HG02610 (cell line): Measurements from ENCODE around the gene MYRF.

ENCODE experiments used
- ATAC-seq: cut with Tn5 transposase; IDR thresholded peaks from one replicate; pipeline ENCODE4 v1.9.1; 2021; ENCODE audit warnings: mild to moderate bottlenecking, moderate library complexity; ENCODE audit not compliant: unreplicated experiment

MYRF gene

GRCh38 chr11:61774411-61774810 is 22.0 kb downstream of the MYRF start:
- no peak for ATAC-seq

- no peak for ATAC-seq
These were observed 22.7 kb downstream of the MYRF start for GRCh38 chr11:61775106-61775505.

- no peak for ATAC-seq
These were observed 23.4 kb downstream of the MYRF start for GRCh38 chr11:61775606-61776554.

GRCh38 chr11:61776561-61777075 is 24.2 kb downstream of the MYRF start:
- ATAC-seq, result peak; percentile 48

GRCh38 chr11:61777234-61778090 is 25.0 kb downstream of the MYRF start:
- ATAC-seq, result no peak

- no peak for ATAC-seq
These were observed 26.0 kb downstream of the MYRF start for GRCh38 chr11:61778357-61778886.

- ATAC-seq, result no peak
These were observed 26.6 kb downstream of the MYRF start for GRCh38 chr11:61778920-61779650.

- no peak for ATAC-seq
These were observed 27.5 kb downstream of the MYRF start for GRCh38 chr11:61779666-61780525.

GRCh38 chr11:61780581-61781162 is 28.2 kb downstream of the MYRF start:
- ATAC-seq, result no peak

- ATAC-seq, result no peak
These were observed 29.1 kb downstream of the MYRF start for GRCh38 chr11:61781585-61781984.

- no peak for ATAC-seq
These were observed 29.9 kb downstream of the MYRF start for GRCh38 chr11:61782299-61782698.

- ATAC-seq, result no peak
These were observed 30.4 kb downstream of the MYRF start for GRCh38 chr11:61782841-61783240.

GRCh38 chr11:61783717-61784505 is 31.5 kb downstream of the MYRF start:
- no peak for ATAC-seq

- no peak for ATAC-seq
These were observed 32.0 kb downstream of the MYRF start for GRCh38 chr11:61784506-61784805.

- no peak for ATAC-seq
These were observed 33.5 kb downstream of the MYRF start for GRCh38 chr11:61785837-61786402.

GRCh38 chr11:61787928-61788491 is 35.6 kb downstream of the MYRF start:
- no peak for ATAC-seq

GRCh38 chr11:61791737-61792309 is 39.4 kb downstream of the MYRF start:
- ATAC-seq, result peak; percentile 23
